PC-3 (cell line): ENCODE measurements around the gene MKI67.

ENCODE experiments used
- CTCF ChIP-seq: fragments of 300-600 bp; sonication (generic); conservative IDR thresholded peaks from 2 replicates; pipeline ENCODE4 v1.5.1; 2017; ENCODE audit warnings: antibody characterized with exemption, low read depth, mild to moderate bottlenecking, low read length
- EZH2 ChIP-seq: fragments of 300-600 bp; sonication (generic); IDR thresholded peaks from one replicate; pipeline ENCODE4 v1.6.1; 2017; ENCODE audit warnings: antibody characterized with exemption, mild to moderate bottlenecking, low read length; ENCODE audit not compliant: unreplicated experiment

- TF ChIP-seq CTCF (no peak), EZH2 (no peak)
Observed at GRCh38 chr10:128073890-128074289, 52.3 kb downstream of the MKI67 start.
